H54 (cell line): ENCODE measurements around the gene CCDC30.

Experiments used
- DNase-seq: peaks from one replicate; pipeline ENCODE4 v3.0.0; 2011; ENCODE audit warnings: low spot score, mixed read lengths; ENCODE audit not compliant: insufficient read length
- FAIRE-seq: peaks from 3 replicates; lab custom pipeline; 2011; peaks lifted over from hg19 to GRCh38; lab: Jason Lieb, UNC
- POLR2A ChIP-seq: IDR thresholded peaks from 2 replicates; pipeline ENCODE4 v1.6.1; 2011; ENCODE audit warnings: low read depth, mild to moderate bottlenecking, low read length

Gene CCDC30

GRCh38 chr1:42431514-42431913 is 31.6 kb upstream of the CCDC30 start:
- DNase-seq (no peak), FAIRE-seq (no peak)
- TF ChIP-seq POLR2A = no peak

DNA sequence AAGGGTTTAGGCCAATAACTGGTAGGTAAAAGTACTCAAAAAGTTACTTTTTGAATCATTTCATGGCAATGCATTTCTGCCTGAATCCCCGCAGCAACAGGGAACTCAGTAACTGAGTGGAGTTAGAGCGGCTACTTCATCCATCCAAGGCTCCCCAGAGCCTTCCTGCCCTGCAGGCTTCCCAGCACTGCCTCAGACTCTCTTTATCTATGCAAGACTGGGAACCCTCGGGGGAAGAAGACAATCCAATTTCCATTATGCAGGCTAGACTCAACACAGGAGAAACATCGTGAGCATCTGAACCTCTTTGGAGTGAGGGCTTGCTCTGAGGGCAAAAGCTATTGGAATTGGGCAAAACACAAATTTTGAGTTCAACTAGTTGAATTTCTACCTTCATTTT is 30.4 kb upstream of the CCDC30 start:
- FAIRE-seq (no peak), DNase-seq (no peak)
- TF ChIP-seq POLR2A = no peak

- no peak for DNase-seq
- no peak for TF ChIP-seq POLR2A
- FAIRE-seq = no peak
These were observed 29.7 kb upstream of the CCDC30 start for GRCh38 chr1:42433369-42433768.

- FAIRE-seq (no peak), DNase-seq (no peak)
- TF ChIP-seq POLR2A = no peak
These were observed 28.7 kb upstream of the CCDC30 start for GRCh38 chr1:42434340-42434739.

GRCh38 chr1:42439940-42440339 is 23.1 kb upstream of the CCDC30 start:
- TF ChIP-seq POLR2A = no peak
- DNase-seq (peak; percentile 49), FAIRE-seq (peak; percentile 85)

DNA sequence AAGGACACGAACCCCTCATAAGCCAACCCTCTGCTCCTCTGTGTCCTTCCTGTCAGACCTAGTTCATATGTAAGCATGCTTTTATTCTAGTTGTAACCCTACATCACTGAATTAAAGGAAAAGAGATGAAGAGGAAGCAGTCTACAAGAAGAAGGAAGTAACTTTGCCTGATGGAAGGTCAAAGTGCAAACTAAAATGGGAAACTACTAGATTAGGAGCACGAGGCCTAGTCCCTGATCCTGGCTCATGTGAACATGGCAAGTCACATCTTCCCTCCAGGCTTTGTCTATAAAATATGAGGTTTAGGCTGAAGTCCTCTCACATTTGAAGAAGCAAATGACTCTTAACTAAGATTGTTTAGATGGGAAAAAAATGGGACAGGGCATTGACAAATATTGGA is 20.4 kb upstream of the CCDC30 start:
- no peak for DNase-seq
- no peak for TF ChIP-seq POLR2A
- FAIRE-seq = no peak

DNA sequence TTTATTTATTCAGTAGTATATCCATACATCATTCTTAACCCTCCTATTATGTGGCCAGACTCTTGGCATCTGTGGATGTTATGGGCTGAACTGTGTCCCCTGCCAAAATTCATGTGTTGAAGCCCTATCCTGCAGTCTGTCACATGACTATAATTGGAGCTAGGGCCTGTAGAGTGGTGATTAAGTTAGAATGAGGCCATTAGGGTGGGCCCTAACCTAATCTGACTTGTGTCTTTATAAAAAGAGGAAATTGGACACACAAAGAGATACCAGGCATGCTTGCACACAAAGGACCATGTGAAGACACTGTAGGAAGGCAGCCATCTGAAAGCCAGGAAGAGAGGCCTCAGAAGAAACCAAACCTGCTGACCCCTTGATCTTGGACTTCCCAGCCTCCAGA is 13.8 kb upstream of the CCDC30 start:
- DNase-seq = no peak
- no peak for TF ChIP-seq POLR2A
- no peak for FAIRE-seq

GRCh38 chr1:42450061-42450460 is 13.0 kb upstream of the CCDC30 start:
- FAIRE-seq (no peak), DNase-seq (no peak)
- TF ChIP-seq POLR2A = no peak

GRCh38 chr1:42453386-42453785 is 9.7 kb upstream of the CCDC30 start:
- no peak for TF ChIP-seq POLR2A
- no peak for FAIRE-seq

DNA sequence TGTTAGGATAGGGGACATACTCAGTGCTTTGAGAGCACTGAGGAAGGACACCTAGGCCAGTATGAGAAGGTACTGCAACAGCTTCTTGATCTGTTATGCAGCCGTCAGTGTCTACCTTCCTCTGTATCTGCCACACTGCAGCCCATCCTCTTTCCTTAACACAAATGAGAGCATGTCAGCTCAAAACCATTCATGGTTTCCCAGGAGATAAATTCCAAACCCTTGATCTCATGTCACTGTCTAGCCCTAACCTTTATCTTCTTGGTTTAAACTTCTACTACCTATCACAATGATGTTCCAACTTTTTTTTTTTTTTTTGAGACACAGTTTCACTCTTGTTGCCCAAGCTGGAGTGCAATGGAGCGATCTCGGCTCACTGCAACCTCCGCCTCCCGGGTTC is 8.7 kb upstream of the CCDC30 start:
- DNase-seq (no peak), FAIRE-seq (no peak)
- no peak for TF ChIP-seq POLR2A

More at GRCh38 chr1:42453386-42453785, 9.7 kb upstream of the CCDC30 start:
- no peak for DNase-seq

DNA sequence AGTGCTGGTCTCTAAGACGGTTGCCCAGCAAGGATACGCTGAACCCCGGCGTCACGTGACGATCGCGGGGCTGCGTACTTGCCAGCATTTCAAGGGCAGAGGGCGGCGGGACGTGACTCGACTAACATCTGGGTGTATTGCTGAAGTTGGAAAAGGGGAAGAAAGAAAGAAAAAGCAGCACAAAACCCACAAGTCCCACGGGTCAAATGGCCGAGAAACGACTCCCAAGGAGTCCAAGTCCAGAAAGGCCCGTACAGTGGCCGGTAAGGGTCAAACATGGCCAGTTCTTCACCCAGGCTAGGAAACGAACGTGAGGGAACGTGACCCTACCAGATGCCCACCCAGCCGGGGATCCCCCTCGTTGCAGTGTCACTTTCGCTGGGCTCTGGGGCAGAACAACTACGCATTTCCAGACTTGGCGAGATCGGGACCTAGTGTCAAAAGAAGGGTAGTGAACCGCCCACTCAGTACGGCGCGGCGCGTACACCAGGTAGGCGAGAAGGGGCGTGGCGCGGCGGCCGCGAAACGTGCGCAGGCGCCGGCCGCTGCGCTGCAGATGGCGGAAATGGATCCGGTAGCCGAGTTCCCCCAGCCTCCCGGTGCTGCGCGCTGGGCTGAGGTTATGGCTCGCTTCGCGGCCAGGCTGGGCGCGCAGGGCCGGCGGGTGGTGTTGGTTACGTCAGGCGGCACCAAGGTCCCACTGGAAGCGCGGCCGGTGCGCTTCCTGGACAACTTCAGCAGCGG is 6.9 kb upstream of the CCDC30 start, which contains the start of the genes PPCS and ZMYND12:
Gene PPCS (plus strand): TSS at position 534 of the 744 bp plus-strand sequence. CDS start 23 bp downstream, at position 557.
Gene ZMYND12 (minus strand): TSS at position 13 of the 744 bp plus-strand sequence. CDS start 25 bp downstream, outside the sequence.
- peak; percentile 72 for TF ChIP-seq POLR2A
- DNase-seq = peak; percentile 61
- no peak for FAIRE-seq

GRCh38 chr1:42456754-42457089 is 6.4 kb upstream of the CCDC30 start:
- FAIRE-seq (no peak), DNase-seq (peak; percentile 37)
- TF ChIP-seq POLR2A = no peak

DNA sequence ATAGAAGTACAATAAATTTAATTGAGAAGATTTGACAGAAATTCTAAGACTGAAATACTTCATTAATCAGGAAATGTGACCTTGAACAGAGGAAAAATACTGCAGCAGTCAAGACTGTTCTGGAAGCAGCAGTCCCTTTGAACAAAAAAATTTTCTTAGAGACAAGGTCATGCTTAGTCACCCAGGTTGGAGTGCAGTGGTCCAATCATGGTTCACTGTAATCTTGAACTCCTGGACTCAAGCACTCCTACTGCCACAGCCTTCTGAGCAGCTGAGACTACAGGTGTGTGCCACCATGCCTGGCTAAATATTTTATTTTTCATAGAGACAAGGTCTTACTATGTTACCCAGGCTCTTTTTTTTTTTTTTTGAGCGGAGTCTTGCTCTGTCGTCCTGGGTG is 1.9 kb upstream of the CCDC30 start:
- DNase-seq (no peak), FAIRE-seq (no peak)
- TF ChIP-seq POLR2A = no peak

GRCh38 chr1:42463921-42464320 is 835 bp downstream of the CCDC30 start:
- TF ChIP-seq POLR2A = no peak
- FAIRE-seq (no peak), DNase-seq (no peak)

- no peak for TF ChIP-seq POLR2A
- FAIRE-seq (no peak), DNase-seq (no peak)
These were observed 2.9 kb downstream of the CCDC30 start for GRCh38 chr1:42466030-42466429.
